SU-DHL-6 (cell line): ENCODE results near the gene TRIM63.
A peak's percentile ranks its signal among the peaks of the same experiment; 100 is the strongest.

Source experiments
- H2AFZ ChIP-seq: fragments of 200-600 bp; sonication (generic); 2 replicates; pipeline ENCODE4 v1.6.1; 2014; ENCODE audit warnings: low read depth, mild to moderate bottlenecking, moderate library complexity, mixed read lengths, antibody characterized with exemption, low read length; ENCODE audit not compliant: severe bottlenecking
- H3F3A ChIP-seq: fragments of 200-600 bp; shearing (Covaris generic); 2 replicates; pipeline ENCODE4 v1.6.0; 2016; ENCODE audit warnings: antibody characterized with exemption, mild to moderate bottlenecking; ENCODE audit not compliant: insufficient read depth
- H3K27ac ChIP-seq: fragments of 200-600 bp; sonication (generic); 2 replicates; pipeline ENCODE4 v1.5.1; 2016; ENCODE audit warnings: low read depth, mild to moderate bottlenecking, low read length, moderate library complexity, mixed read lengths
- H3K27me3 ChIP-seq: fragments of 200-600 bp; sonication (generic), shearing (Covaris generic); 2 replicates; pipeline ENCODE4 v1.6.0; 2014; ENCODE audit warnings: mild to moderate bottlenecking, low read length
- H3K36me3 ChIP-seq: fragments of 200-600 bp; sonication (generic); 2 replicates; pipeline ENCODE4 v1.6.1; 2014; ENCODE audit warnings: mild to moderate bottlenecking, low read length, mixed read lengths
- H3K4me2 ChIP-seq: fragments of 300-600, 200-600 bp; shearing (Covaris generic), sonication (generic); 2 replicates; pipeline ENCODE4 v1.6.0; 2014; ENCODE audit warnings: low read length, low read depth, mild to moderate bottlenecking; ENCODE audit not compliant: poor library complexity, severe bottlenecking
- H3K4me3 ChIP-seq: fragments of 200-600 bp; sonication (generic); 2 replicates; pipeline ENCODE4 v1.5.1; 2014; ENCODE audit warnings: antibody characterized with exemption, low read length, mild to moderate bottlenecking, mixed read lengths; ENCODE audit not compliant: insufficient read depth, poor library complexity, severe bottlenecking
- H3K79me2 ChIP-seq: fragments of 200-600 bp; sonication (generic); 2 replicates; pipeline ENCODE4 v1.6.1; 2014; ENCODE audit warnings: mild to moderate bottlenecking, low read length, moderate library complexity; ENCODE audit not compliant: insufficient read depth
- H3K9ac ChIP-seq: fragments of 200-600 bp; sonication (generic); 2 replicates; pipeline ENCODE4 v1.7.0; 2014; ENCODE audit warnings: mild to moderate bottlenecking, low read length
- H3K9me2 ChIP-seq: fragments of 200-600 bp; sonication (generic); replicated peaks from 2 replicates; pipeline ENCODE4 v1.6.1; 2014; ENCODE audit warnings: low read length; ENCODE audit not compliant: insufficient read depth
- H3K9me3 ChIP-seq: fragments of 200-600 bp; sonication (generic); 2 replicates; pipeline ENCODE4 v1.6.1; 2014; ENCODE audit warnings: low read length, mixed read lengths; ENCODE audit not compliant: insufficient read depth
- H4K20me1 ChIP-seq: fragments of 200-600 bp; sonication (generic); 2 replicates; pipeline ENCODE4 v1.6.1; 2014; ENCODE audit warnings: low read depth, mild to moderate bottlenecking, antibody characterized with exemption, low read length, moderate library complexity, mixed read lengths
- CTCF ChIP-seq: fragments of 200-600 bp; sonication (generic); IDR thresholded peaks from one replicate; pipeline ENCODE4 v1.5.1; 2017; ENCODE audit warnings: antibody characterized with exemption, mild to moderate bottlenecking, low read length, moderate library complexity; ENCODE audit not compliant: insufficient read depth, poor library complexity, severe bottlenecking
- EZH2phosphoT487 ChIP-seq: fragments of 200-600 bp; sonication (generic), shearing (Covaris generic); conservative IDR thresholded peaks from 2 replicates; pipeline ENCODE4 v1.6.1; 2018; ENCODE audit warnings: mild to moderate bottlenecking, antibody characterized with exemption, low read length, moderate library complexity, mixed read lengths

TRIM63 gene

DNA sequence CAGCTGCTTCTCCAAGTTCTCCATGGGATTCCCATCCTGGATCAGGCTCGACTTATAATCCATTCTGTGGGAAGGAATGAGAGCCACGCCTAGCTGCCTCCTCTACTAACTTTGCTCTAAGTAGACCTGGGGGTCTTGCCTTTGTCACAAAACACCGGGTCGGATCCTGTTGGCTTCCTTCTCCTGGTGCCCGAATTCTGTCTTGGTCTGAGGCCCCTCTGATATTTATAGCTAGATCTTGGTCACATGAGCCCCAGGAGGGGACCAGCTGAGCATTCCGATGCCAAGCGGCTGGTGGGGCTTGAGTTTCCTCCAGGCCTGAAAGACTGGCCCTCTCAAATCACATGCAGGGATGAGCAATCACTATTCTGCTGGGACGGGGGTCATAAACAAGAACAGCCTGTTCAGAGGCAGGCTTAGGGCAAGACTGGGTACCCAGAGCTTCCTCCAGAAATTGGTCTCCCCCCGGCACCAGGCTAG lies at the start of gene TRIM63:
TRIM63 (minus strand) TSS at position 199 of the 480 bp plus-strand sequence; CDS start at position 63, 136 bp downstream.
- no peak within 1 kb of the TSS for H2AFZ ChIP-seq
- TF ChIP-seq EZH2phosphoT487, result no peak
- no peak for TF ChIP-seq CTCF
- H3K79me2 ChIP-seq, result no peaks in the 10 kb centered on the region
- H3K4me2 ChIP-seq, result no peak within 1 kb of the TSS
- no peaks in the 10 kb centered on the region for H3K36me3 ChIP-seq
- H3K9me3 ChIP-seq, result no peaks in the 10 kb centered on the region
- H3K27ac ChIP-seq, result no peak within 1 kb of the TSS
- H3F3A ChIP-seq, result no peaks in the 10 kb centered on the region
- H3K4me3 ChIP-seq, result no peak within 1 kb of the TSS
- H3K9me2 ChIP-seq, result no peaks in the 10 kb centered on the region
- no peaks in the 10 kb centered on the region for H4K20me1 ChIP-seq
- H3K9ac ChIP-seq, result no peak within 1 kb of the TSS
- no peaks in the 10 kb centered on the region for H3K27me3 ChIP-seq

DNA sequence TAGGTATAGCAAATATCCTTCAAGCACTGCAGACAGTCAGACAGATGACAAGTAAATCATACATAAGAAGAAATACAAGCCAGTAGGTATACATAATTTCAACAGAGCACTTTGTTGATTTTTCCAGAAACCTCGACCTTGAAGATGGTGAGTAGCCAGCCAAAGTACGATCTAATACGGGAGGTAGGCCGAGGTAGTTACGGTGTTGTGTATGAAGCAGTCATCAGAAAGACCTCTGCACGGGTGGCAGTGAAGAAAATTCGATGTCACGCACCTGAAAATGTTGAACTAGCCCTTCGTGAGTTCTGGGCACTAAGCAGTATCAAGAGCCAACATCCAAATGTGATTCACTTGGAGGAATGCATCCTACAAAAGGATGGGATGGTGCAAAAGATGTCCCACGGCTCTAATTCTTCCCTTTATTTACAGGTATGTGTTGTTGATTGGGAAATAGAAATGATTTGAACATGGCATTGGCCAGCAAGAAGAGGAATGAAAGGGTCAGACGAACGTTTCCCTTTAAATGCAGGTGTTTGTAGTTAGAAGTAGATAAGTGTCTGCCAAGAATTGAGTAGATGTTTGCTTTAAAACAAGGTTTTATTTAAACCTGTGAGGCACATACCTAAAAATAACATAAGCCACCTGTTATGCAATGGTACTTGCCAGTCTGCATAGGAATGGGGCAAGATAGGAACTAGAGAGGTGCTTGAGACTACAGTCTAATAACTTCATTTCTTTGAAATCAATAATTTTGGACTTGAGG lies 46.9 kb upstream of the TRIM63 start:
- Histone ChIP-seq H3K27ac (no peak overlapping the region), H3K9ac (no peak overlapping the region), H3K79me2 (peaks cover 29% of the 10 kb centered on the region), H3K4me2 (no peak overlapping the region), H4K20me1 (no peaks in the 10 kb centered on the region), H3K36me3 (peaks cover 6% of the 10 kb centered on the region; the same call in 1 of the 2 replicates), H3F3A (peaks cover 10% of the 10 kb centered on the region; the same call in 1 of the 2 replicates), H3K4me3 (no peak overlapping the region), H3K27me3 (no peaks in the 10 kb centered on the region), H3K9me3 (no peaks in the 10 kb centered on the region), H2AFZ (no peak overlapping the region), H3K9me2 (no peaks in the 10 kb centered on the region)
- TF ChIP-seq CTCF (no peak), EZH2phosphoT487 (no peak)

DNA sequence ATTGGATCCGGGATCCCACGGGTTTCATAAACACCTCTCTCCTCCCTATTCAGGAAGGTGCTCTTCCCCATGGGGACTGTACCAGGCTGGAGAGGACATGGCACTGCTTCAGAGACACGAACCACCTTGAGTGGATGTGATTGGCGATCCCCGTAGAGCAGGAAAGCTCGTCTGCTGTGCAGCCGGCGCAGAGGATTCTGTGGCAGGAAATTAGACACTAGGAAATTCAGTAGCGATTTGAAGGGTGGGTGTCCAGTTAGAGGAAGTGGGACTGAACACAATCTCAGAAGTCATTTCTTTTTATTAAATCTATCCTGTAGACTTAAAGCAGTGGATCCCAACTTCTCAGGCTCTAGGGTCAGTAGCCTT lies 45.0 kb upstream of the TRIM63 start:
- H2AFZ ChIP-seq, result peak overlapping the region; percentile 97
- no peaks in the 10 kb centered on the region for H3K9me3 ChIP-seq
- no peak for TF ChIP-seq EZH2phosphoT487
- TF ChIP-seq CTCF, result no peak
- H3F3A ChIP-seq, result peaks cover 10% of the 10 kb centered on the region; the same call in 1 of the 2 replicates
- peak overlapping the region; percentile 97 for H3K9ac ChIP-seq
- peak overlapping the region; percentile 76 for H3K4me2 ChIP-seq
- H4K20me1 ChIP-seq, result no peaks in the 10 kb centered on the region
- H3K79me2 ChIP-seq, result peaks cover 29% of the 10 kb centered on the region
- peak overlapping the region; percentile 97 for H3K4me3 ChIP-seq
- H3K27ac ChIP-seq, result peak overlapping the region; percentile 84
- no peaks in the 10 kb centered on the region for H3K27me3 ChIP-seq
- no peaks in the 10 kb centered on the region for H3K9me2 ChIP-seq
- no peaks in the 10 kb centered on the region; the same call in 1 of the 2 replicates for H3K36me3 ChIP-seq
